NCI-H2171 treated with DMSO at 0.1 percent for 48 hours (cell line): ENCODE measurements around the gene MSH2.
"Not testable (repeated sequence)": the region's sequence is repeated elsewhere in the genome, so short reads cannot be mapped to it uniquely, and the experiment has no call there.

Experiments
- DNase-seq: peaks from one replicate; lab custom pipeline; 2025; lab: John Stamatoyannopoulos, UW

The MSH2 gene

GRCh38 chr2:47484396-47484795, 81.4 kb downstream of the MSH2 start:
- no peak for DNase-seq

GRCh38 chr2:47485177-47485576, 82.2 kb downstream of the MSH2 start:
- DNase-seq: no peak

- no peak for DNase-seq
These were observed 82.9 kb downstream of the MSH2 start for GRCh38 chr2:47485751-47486300.

- no peak for DNase-seq
These were observed 84.0 kb downstream of the MSH2 start for GRCh38 chr2:47486841-47487497.

GRCh38 chr2:47487498-47487875, 84.5 kb downstream of the MSH2 start:
- no peak for DNase-seq

GRCh38 chr2:47488870-47489584, 86.1 kb downstream of the MSH2 start:
- no peak for DNase-seq

- DNase-seq: no peak
These were observed 87.5 kb downstream of the MSH2 start for GRCh38 chr2:47490406-47490805.

GRCh38 chr2:47493317-47494035, 90.5 kb downstream of the MSH2 start:
- no peak for DNase-seq

GRCh38 chr2:47494267-47495130, 91.5 kb downstream of the MSH2 start:
- DNase-seq: no peak

- no peak for DNase-seq
These were observed 95.0 kb downstream of the MSH2 start for GRCh38 chr2:47497843-47498460.

- no peak for DNase-seq
These were observed 96.1 kb downstream of the MSH2 start for GRCh38 chr2:47499093-47499492.

- no peak for DNase-seq
These were observed 96.8 kb downstream of the MSH2 start for GRCh38 chr2:47499621-47500309.

GRCh38 chr2:47501374-47502200, 98.6 kb downstream of the MSH2 start:
- DNase-seq: no peak

GRCh38 chr2:47502498-47502897, 99.5 kb downstream of the MSH2 start:
- DNase-seq: not testable (repeated sequence)

- DNase-seq: no peak
These were observed 100.6 kb downstream of the MSH2 start for GRCh38 chr2:47503481-47504070.

GRCh38 chr2:47504174-47504810, 101.3 kb downstream of the MSH2 start:
- DNase-seq: no peak

- DNase-seq: no peak
These were observed 103.1 kb downstream of the MSH2 start for GRCh38 chr2:47506024-47506423.

GRCh38 chr2:47506436-47506835, 103.5 kb downstream of the MSH2 start:
- DNase-seq: no peak

- no peak for DNase-seq
These were observed 105.1 kb downstream of the MSH2 start for GRCh38 chr2:47508080-47508479.
